PC-9 (cell line): ENCODE data around the gene TLL2. TPM values are rescaled to one million over a fixed set of nuclear protein-coding genes. Genes with fewer than 3 reads are reported as not detected.

Experiments used
- BruUV-seq: library from RNA; stranded (reverse); fragments of 400-500 nt; replicated peaks from 2 replicates; lab custom pipeline; 2021; lab: Mats Ljungman, UMichigan
- CTCF ChIA-PET: fragments of 300-600 bp; sonication (Branson Sonifier 250); formaldehyde crosslinking; loops from one replicate; lab custom pipeline; 2022; ENCODE audit warnings: antibody characterized with exemption; lab: Charles Lee
- POLR2A ChIA-PET: fragments of 300-600 bp; sonication (Branson Sonifier 250); formaldehyde crosslinking; loops from one replicate; lab custom pipeline; 2022; ENCODE audit warnings: antibody characterized with exemption; ENCODE audit not compliant: unreplicated experiment; lab: Charles Lee
- DNase-seq, 2 experiments: peaks; one replicate each; pipeline versions ENCODE4 v3.0.0 to v3.0.0-alpha.2; 2015 to 2022; ENCODE audit warnings: mixed read lengths in 1 of 2
- H2AFZ ChIP-seq: fragments of 200-600 bp; sonication (generic); 2 replicates; pipeline ENCODE4 v1.8.1; 2017; ENCODE audit warnings: antibody characterized with exemption
- H3F3A ChIP-seq: fragments of 200-600 bp; sonication (generic); 2 replicates; pipeline ENCODE4 v1.8.1; 2017; ENCODE audit warnings: antibody characterized with exemption, mild to moderate bottlenecking, low read depth; ENCODE audit not compliant: insufficient read depth
- H3K27ac ChIP-seq: fragments of 200-600 bp; sonication (generic); 2 replicates; pipeline ENCODE4 v1.6.1; 2016; ENCODE audit warnings: mixed run types
- H3K27me3 ChIP-seq: fragments of 200-600 bp; sonication (generic); 2 replicates; pipeline ENCODE4 v1.6.1; 2016; ENCODE audit warnings: low read depth, mixed run types; ENCODE audit not compliant: insufficient read depth
- H3K36me3 ChIP-seq: fragments of 200-600 bp; sonication (generic); 2 replicates; pipeline ENCODE4 v1.6.1; 2016; ENCODE audit warnings: low read depth, mixed run types
- H3K4me1 ChIP-seq: fragments of 200-600 bp; sonication (generic); replicated peaks from 2 replicates; pipeline ENCODE4 v1.6.1; 2016; ENCODE audit warnings: mixed run types; ENCODE audit not compliant: insufficient read depth
- H3K4me2 ChIP-seq: fragments of 200-600 bp; sonication (generic); 2 replicates; pipeline ENCODE4 v1.6.1; 2017; ENCODE audit warnings: mixed run types
- H3K4me3 ChIP-seq: fragments of 200-600 bp; sonication (generic); 2 replicates; pipeline ENCODE4 v1.6.1; 2016; ENCODE audit warnings: mixed run types
- H3K79me2 ChIP-seq: fragments of 200-600 bp; sonication (generic); 2 replicates; pipeline ENCODE4 v1.6.1; 2017; ENCODE audit warnings: low read depth, mixed run types
- H3K9me2 ChIP-seq: fragments of 200-600 bp; sonication (generic); 2 replicates; pipeline ENCODE4 v1.8.1; 2017; ENCODE audit warnings: mild to moderate bottlenecking; ENCODE audit not compliant: insufficient read depth
- H3K9me3 ChIP-seq: fragments of 200-600 bp; sonication (generic); 2 replicates; pipeline ENCODE4 v1.8.1; 2016; ENCODE audit warnings: low read depth; ENCODE audit not compliant: insufficient read depth
- H4K20me1 ChIP-seq: fragments of 200-600 bp; sonication (generic); 2 replicates; pipeline ENCODE4 v1.8.1; 2017; ENCODE audit not compliant: insufficient read depth
- CTCF ChIP-seq: fragments of 200-600 bp; sonication (generic); conservative IDR thresholded peaks from 2 replicates; pipeline ENCODE4 v1.6.1; 2017; ENCODE audit warnings: mixed run types, antibody characterized with exemption, mild to moderate bottlenecking, moderate library complexity
- EZH2 ChIP-seq: fragments of 200-600 bp; sonication (generic); IDR thresholded peaks from 2 replicates; pipeline ENCODE4 v1.8.0; 2017; ENCODE audit warnings: antibody characterized with exemption, low read depth
- intact Hi-C: fragments of 100-400 bp; cut with micrococcal nuclease; formaldehyde crosslinking; loops from one replicate; pipeline ENCODE4 v1.10.0; 2022; ENCODE audit not compliant: unreplicated experiment
- total RNA-seq: library from RNA; stranded (reverse); gene quantifications from 2 replicates; pipeline ENCODE4 v1.2.3, GENCODE V29; 2021

TLL2 gene
- total RNA-seq, 1 experiment from 2014 or later = not detected

GRCh38 chr10:96463562-96463961 is 50.2 kb downstream of the TLL2 start:
- no peaks in the 10 kb centered on the region for H3K36me3 ChIP-seq
- no peaks in the 10 kb centered on the region for H3K9me2 ChIP-seq
- no peak overlapping the region for H2AFZ ChIP-seq
- no peaks in the 10 kb centered on the region for H3K79me2 ChIP-seq
- no peak overlapping the region for H3K4me2 ChIP-seq
- H3K9me3 ChIP-seq = no peaks in the 10 kb centered on the region
- CTCF ChIA-PET = no interaction called here
- POLR2A ChIA-PET = no interaction called here
- no peaks in the 10 kb centered on the region for H4K20me1 ChIP-seq
- DNase-seq = no peak
- H3K27me3 ChIP-seq = peaks cover 8% of the 10 kb centered on the region; the same call in 1 of the 2 replicates
- H3F3A ChIP-seq = no peaks in the 10 kb centered on the region
- no peak for TF ChIP-seq EZH2
- no peak overlapping the region for H3K4me3 ChIP-seq
- no TSS peak for BruUV-seq
- no peaks in the 10 kb centered on the region for H3K4me1 ChIP-seq
- H3K27ac ChIP-seq = no peak overlapping the region
- intact Hi-C loops = no loop called here

- Histone ChIP-seq H3K36me3 (no peaks in the 10 kb centered on the region), H3F3A (no peaks in the 10 kb centered on the region), H3K27me3 (peaks cover 8% of the 10 kb centered on the region; the same call in 1 of the 2 replicates), H3K4me3 (no peak overlapping the region), H3K9me3 (no peaks in the 10 kb centered on the region), H3K27ac (no peak overlapping the region), H3K4me2 (no peak overlapping the region), H3K9me2 (no peaks in the 10 kb centered on the region), H2AFZ (no peak overlapping the region), H4K20me1 (no peaks in the 10 kb centered on the region), H3K4me1 (no peaks in the 10 kb centered on the region), H3K79me2 (no peaks in the 10 kb centered on the region)
- DNase-seq = no peak
- intact Hi-C loops = no loop called here
- ChIA-PET CTCF (no interaction called here), POLR2A (no interaction called here)
- no TSS peak for BruUV-seq
- TF ChIP-seq EZH2 (no peak), CTCF (no peak)
Observed at GRCh38 chr10:96462606-96463151, 51.0 kb downstream of the TLL2 start.

GRCh38 chr10:96460316-96460715 is 53.4 kb downstream of the TLL2 start:
- Histone ChIP-seq H3F3A (no peaks in the 10 kb centered on the region), H3K9me3 (no peaks in the 10 kb centered on the region), H3K79me2 (no peaks in the 10 kb centered on the region), H3K36me3 (no peaks in the 10 kb centered on the region), H3K4me2 (no peak overlapping the region), H3K27me3 (peaks cover 8% of the 10 kb centered on the region; the same call in 1 of the 2 replicates), H2AFZ (no peak overlapping the region), H3K4me1 (no peaks in the 10 kb centered on the region), H3K4me3 (no peak overlapping the region), H4K20me1 (no peaks in the 10 kb centered on the region), H3K9me2 (no peaks in the 10 kb centered on the region), H3K27ac (no peak overlapping the region)
- ChIA-PET POLR2A (no interaction called here), CTCF (no interaction called here)
- no TSS peak for BruUV-seq
- TF ChIP-seq CTCF (no peak), EZH2 (no peak)
- no peak for DNase-seq
- intact Hi-C loops = no loop called here

GRCh38 chr10:96457341-96457740 is 56.4 kb downstream of the TLL2 start:
- BruUV-seq = no TSS peak
- CTCF ChIA-PET = no interaction called here

More at GRCh38 chr10:96457341-96457740, 56.4 kb downstream of the TLL2 start:
- no peaks in the 10 kb centered on the region for H3K4me1 ChIP-seq
- no peak for TF ChIP-seq EZH2
- no peak for TF ChIP-seq CTCF
- H3K4me2 ChIP-seq = no peak overlapping the region
- H3K9me2 ChIP-seq = no peaks in the 10 kb centered on the region
- no peak overlapping the region for H3K27ac ChIP-seq
- H4K20me1 ChIP-seq = no peaks in the 10 kb centered on the region
- intact Hi-C loops = no loop called here
- no peaks in the 10 kb centered on the region for H3K79me2 ChIP-seq
- H3K36me3 ChIP-seq = no peaks in the 10 kb centered on the region
- POLR2A ChIA-PET = no interaction called here
- no peaks in the 10 kb centered on the region for H3K27me3 ChIP-seq
- H3K4me3 ChIP-seq = no peak overlapping the region
- H3F3A ChIP-seq = no peaks in the 10 kb centered on the region
- H2AFZ ChIP-seq = no peak overlapping the region
- DNase-seq = no peak
- H3K9me3 ChIP-seq = no peaks in the 10 kb centered on the region
